ENCODE results near the gene SPIB.

SPIB gene

DNA sequence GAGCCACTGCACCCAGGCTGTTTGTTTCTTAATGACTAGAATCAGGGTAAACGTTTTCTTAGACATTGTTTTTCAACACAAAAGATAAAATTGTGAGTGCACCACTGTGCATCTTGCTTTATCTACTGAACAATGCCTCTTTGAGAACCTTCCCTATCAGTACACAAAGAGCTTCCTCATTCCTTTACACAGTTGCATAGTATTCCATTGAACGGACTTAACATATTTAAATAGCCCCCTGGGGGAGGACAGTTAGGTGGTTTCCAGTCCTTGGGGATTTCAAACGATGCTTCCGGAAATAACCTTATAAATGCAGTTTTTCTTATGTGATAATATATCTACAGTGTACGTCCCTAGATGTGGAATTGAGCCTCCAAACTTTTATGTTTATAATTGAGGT is 26.0 kb upstream of the SPIB start:
- no peak for DNase-seq (ENCODE audit: low read depth)

DNA sequence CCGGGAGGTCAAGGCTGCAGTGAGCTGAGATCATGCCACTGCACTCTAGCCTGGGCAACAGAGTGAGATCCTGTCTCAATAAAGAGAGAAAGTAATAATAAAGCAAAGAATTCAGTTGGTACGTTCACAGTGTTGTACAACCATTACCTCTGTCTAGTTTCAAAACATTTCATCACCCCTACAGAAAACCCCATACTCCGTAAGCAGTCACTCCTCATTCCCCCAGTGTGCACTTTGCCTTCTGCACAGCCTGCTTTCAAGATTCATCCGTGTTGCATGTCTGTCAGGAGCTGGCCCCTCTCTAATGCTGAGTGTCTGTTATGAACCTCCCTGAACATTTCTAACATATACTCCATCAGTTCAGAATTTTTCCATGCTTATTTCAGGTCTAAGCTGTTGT is 25.1 kb upstream of the SPIB start:
- no peak for DNase-seq (ENCODE audit: low read depth)

DNA sequence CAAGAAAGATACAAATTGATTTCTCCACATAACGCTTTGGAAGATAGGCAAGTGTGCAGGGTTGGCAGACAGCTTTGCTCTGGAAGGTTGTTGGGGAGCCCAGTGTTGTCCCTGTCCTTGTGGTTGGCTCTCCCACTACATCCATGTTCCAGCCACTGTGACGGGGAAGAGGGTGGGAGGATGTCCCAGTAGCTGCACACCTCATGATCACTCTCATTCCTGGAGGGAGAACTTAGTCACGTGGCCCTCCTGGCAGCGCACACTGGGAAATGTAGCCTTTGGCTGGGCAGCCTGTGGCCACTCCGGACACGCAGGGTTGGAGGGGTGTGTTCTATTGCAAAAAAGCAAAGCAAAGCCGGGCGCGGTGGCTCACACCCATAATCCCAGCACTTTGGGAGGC is 24.7 kb upstream of the SPIB start:
- no peak for DNase-seq (ENCODE audit: low read depth)

DNA sequence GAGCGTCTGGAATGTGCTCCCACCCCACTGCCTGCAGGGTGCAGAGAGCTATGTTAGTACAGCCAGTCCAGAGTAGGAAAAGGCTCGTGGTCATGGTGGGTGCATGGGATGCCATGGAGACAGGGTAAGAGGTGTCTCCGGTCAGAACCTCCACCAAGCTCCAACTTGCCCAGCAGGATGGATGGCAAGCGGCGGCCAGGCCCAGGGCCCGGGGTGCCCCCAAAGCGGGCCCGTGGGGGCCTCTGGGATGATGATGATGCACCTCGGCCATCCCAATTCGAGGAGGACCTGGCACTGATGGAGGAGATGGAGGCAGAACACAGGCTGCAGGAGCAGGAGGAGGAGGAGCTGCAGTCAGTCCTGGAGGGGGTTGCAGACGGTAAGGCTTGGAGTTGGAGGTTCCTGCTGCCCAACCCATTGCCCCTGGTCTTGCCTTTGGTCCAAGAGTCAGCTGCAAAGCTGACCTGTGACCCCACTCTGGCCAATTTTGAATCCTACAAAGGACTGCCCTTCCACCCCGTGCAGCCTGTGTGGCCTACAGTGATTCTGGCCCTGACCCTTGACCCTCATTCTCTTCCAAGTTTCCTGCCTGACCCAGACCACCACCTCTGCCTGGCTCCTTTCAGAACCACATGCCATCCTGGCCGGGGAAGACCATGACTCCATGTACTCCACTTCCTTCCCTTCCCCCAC is 19.9 kb upstream of the SPIB start:
- DNase-seq (ENCODE audit: low read depth), result no peak

DNA sequence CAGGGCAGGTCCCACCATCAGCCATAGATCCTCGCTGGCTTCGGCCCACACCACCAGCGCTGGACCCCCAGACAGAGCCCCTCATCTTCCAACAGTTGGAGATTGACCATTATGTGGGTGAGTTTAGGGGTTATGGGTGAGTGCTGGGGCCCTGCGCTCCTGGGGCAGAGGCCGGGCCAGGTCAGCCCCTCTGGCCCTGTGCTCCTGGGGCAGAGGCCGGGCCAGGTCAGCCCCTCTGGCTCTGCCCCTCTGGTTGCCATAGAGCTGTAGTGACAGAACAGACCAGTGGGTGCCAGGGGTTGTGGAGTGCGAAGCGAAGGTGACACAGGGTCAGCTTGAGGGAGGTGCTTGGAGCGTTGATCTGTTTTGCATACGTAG is 19.4 kb upstream of the SPIB start:
- no peak for DNase-seq (ENCODE audit: low read depth)

DNA sequence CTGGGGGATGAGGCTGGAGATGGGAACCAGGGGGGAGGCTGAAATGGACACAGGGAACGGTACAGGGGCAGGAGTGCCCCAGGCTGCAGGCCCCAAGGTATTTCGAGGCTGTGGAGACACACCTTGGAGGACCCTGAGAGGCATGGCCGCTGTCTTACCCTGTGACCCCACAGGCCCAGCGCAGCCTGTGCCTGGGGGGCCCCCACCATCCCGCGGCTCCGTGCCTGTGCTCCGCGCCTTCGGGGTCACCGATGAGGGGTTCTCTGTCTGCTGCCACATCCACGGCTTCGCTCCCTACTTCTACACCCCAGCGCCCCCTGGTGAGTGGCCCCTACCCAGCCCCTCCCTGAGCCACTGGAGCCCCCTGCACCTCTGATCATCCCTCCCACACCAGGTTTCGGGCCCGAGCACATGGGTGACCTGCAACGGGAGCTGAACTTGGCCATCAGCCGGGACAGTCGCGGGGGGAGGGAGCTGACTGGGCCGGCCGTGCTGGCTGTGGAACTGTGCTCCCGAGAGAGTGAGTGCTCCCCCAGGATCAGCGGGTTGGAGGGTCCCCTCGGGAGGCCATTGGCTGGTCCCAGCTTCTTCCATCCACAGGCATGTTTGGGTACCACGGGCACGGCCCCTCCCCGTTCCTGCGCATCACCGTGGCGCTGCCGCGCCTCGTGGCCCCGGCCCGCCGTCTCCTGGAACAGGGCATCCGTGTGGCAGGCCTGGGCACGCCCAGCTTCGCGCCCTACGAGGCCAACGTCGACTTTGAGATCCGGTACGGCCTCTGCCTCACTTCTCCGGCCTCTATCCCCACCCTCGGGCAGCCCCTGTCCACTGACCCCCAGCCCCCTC is 16.9 kb upstream of the SPIB start:
- DNase-seq (ENCODE audit: low read depth), result no peak

DNA sequence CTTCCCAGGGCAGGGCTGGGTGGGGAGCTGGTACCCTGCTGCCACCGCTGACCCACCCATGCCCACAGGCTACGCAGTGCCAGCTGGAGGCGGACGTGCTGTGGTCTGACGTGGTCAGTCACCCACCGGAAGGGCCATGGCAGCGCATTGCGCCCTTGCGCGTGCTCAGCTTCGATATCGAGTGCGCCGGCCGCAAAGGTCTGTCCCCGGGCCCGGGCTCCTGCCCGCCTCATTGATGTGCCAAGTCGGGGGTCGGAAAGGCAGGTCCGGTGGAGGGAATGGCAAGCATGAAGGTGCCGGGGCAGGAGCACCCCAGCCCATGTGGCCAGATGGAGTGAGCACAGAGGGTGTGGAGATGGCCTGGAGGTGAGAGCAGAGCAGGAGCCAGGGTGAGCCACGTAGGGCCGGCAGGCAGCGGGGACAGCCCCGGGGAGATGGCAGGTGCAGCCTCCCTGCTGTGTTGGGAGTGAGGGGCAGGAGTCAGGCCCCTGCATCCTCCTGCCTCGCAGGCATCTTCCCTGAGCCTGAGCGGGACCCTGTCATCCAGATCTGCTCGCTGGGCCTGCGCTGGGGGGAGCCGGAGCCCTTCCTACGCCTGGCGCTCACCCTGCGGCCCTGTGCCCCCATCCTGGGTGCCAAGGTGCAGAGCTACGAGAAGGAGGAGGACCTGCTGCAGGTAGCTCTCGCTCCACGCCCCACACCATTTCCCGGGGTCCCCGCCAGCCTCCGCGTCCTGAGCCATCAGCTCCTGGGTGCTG is 16.0 kb upstream of the SPIB start:
- DNase-seq (ENCODE audit: low read depth), result no peak

DNA sequence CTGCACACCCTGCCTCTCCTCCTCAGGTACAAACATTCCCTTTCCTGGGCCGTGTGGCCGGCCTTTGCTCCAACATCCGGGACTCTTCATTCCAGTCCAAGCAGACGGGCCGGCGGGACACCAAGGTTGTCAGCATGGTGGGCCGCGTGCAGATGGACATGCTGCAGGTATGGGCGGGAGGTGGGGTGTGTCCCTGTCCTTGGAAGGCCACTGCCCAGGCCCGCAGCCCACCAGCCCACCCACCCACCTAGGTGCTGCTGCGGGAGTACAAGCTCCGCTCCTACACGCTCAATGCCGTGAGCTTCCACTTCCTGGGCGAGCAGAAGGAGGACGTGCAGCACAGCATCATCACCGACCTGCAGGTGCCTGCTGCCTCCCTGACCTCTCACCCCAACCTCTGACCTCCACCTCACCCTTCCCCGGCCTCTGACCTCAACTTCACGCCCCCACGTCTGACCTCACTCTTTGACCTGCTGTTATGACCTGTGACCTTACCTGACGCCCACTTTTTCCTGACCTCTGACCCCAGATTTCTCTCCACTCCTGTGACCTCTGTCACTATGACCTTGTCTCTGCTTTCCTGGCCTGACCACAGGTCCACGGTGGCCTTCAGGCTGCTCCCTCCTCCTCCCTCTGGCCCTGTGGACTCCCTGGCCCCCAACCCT is 12.4 kb upstream of the SPIB start:
- no peak for DNase-seq (ENCODE audit: low read depth)

DNA sequence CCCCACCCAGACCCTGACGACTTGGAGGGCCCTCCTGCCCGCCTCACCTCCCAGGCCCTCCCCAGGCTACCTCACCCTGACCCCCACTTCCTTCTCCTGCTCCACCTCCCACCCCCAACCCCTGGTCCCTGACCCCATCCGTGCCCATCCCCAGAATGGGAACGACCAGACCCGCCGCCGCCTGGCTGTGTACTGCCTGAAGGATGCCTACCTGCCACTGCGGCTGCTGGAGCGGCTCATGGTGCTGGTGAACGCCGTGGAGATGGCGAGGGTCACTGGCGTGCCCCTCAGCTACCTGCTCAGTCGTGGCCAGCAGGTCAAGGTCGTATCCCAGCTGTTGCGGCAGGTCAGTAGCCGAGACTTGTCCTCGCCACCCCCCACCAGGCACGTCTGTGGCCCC is 11.9 kb upstream of the SPIB start:
- DNase-seq (ENCODE audit: low read depth), result no peak

DNA sequence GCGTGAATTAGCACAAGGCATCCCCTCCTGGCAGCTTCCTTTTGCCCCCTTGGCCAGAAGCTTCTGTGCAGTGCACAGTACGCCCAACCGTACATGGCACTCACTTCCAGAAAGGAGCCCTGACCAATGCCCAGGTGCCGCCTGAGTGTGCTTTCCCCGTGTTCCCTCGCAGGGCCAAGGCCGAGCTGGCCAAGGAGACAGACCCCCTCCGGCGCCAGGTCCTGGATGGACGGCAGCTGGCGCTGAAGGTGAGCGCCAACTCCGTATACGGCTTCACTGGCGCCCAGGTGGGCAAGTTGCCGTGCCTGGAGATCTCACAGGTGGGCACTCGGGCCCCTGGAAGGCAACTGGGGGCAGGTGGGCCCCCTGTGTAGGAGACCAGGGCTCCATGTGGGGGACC is 9.4 kb upstream of the SPIB start:
- DNase-seq (ENCODE audit: low read depth), result no peak

DNA sequence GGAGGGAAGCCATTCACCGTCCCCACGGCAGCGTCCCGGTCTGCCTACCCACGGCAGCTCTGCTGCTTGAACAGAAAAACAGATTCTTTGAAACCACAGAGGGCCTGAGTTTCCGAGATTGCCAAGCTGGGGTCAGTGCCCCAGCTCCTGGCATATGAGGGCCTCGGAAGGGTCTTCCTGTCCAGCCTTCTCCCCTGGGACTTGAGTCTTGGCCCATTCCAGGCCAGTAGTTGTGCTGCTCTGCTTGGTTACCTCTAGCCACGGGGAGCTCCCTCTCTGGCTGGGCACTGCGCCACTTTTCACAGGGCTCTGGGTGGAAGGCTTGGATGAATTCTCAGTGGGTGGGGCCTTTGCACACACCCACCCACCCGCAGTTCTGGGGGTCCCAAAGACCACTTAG is 8.6 kb upstream of the SPIB start:
- no peak for DNase-seq (ENCODE audit: low read depth)

DNA sequence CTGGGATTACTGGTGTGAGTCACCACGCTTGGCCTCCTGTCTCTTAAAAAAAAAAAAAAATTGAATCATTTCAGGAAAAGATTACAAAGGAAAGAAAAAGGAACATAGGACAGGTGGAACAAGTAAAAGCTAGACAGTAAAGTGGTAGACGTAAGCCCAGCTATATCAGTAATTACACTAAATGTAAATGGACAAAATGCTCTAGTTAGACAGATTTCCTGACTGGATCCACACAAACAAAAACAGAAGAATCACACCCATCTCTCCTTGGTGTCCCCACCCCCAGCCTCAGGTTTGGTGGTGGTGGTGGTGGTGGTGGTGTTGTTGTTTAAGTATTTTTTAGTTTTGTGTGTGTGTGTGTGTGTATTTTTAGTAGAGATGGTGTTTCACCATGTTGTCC is 6.3 kb upstream of the SPIB start:
- no peak for DNase-seq (ENCODE audit: low read depth)

DNA sequence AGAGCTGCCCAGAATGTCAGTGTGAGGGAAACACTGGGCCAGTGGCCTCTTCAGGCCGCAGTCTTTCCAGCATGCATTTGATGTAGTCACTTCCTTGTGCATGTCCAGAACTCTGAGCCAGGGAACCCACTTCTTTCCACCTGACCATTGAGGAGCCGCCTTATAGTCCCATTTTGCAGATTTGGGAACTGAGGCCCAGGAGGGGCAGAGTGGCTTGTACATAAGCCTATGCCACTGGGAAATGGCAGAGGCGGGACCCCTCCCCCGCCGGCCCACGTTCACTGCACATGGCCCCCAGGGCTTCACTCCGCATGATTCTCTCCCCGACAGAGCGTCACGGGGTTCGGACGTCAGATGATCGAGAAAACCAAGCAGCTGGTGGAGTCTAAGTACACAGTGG is 5.6 kb upstream of the SPIB start:
- no peak for DNase-seq (ENCODE audit: low read depth)

DNA sequence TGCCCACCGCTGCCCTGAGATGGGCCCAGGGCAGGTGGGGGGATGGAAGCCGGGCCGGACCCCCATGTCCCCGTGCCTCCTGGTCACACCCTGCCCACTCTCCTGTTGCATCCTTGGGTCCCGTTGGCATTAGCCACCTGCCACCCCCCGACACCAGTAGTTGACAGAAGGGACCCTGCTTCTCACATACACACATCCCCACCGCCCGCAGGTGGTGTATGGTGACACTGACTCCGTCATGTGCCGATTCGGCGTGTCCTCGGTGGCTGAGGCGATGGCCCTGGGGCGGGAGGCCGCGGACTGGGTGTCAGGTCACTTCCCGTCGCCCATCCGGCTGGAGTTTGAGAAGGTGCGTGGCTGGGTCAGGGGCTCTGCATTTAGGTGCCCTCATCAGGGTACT is 5.2 kb upstream of the SPIB start:
- no peak for DNase-seq (ENCODE audit: low read depth)

DNA sequence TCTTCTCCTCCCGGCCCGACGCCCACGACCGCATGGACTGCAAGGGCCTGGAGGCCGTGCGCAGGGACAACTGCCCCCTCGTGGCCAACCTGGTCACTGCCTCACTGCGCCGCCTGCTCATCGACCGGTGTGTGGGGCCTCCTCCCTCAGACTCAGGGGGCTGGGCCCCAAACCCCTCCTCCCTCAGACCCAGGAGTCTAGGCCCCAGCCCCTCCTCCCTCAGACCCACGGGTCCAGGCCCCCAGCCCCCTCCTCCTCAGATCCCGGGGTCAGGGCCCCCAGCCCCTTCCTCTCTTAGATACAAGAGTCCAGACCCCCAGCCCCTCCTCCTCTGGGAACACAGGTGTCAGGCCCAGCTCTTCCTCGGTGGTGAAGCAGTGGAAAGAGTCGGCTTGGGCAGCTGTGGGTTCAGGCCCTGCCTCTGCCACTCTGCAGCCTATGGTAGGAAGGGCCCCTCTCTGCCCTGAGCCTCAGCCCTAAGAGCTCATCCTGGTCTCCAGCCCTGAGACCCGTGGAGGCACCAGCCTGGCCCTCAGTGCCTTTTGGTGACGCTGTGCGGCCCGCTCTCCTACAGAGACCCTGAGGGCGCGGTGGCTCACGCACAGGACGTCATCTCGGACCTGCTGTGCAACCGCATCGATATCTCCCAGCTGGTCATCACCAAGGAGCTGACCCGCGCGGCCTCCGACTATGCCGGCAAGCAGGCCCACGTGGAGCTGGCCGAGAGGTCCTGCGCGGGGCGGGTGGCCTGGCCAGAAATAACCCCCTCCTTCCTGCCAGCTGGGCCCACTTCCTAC is 3.7 kb upstream of the SPIB start:
- peak; percentile 12 for DNase-seq (ENCODE audit: low read depth)

DNA sequence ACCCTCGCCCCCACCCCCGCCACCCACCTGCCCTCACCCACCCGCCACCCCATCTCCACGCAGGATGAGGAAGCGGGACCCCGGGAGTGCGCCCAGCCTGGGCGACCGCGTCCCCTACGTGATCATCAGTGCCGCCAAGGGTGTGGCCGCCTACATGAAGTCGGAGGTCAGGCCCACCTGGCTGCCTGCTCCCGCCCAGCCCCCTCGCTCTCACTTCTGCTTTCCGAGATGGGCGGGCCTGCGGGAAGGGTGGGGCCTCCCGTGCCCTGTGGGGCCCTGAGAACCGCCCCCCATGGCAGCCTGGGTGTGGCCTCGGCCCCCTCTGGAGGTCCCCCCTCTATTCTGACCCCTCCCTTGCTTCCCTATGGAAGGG is 3.1 kb upstream of the SPIB start:
- DNase-seq (ENCODE audit: low read depth), result no peak

DNA sequence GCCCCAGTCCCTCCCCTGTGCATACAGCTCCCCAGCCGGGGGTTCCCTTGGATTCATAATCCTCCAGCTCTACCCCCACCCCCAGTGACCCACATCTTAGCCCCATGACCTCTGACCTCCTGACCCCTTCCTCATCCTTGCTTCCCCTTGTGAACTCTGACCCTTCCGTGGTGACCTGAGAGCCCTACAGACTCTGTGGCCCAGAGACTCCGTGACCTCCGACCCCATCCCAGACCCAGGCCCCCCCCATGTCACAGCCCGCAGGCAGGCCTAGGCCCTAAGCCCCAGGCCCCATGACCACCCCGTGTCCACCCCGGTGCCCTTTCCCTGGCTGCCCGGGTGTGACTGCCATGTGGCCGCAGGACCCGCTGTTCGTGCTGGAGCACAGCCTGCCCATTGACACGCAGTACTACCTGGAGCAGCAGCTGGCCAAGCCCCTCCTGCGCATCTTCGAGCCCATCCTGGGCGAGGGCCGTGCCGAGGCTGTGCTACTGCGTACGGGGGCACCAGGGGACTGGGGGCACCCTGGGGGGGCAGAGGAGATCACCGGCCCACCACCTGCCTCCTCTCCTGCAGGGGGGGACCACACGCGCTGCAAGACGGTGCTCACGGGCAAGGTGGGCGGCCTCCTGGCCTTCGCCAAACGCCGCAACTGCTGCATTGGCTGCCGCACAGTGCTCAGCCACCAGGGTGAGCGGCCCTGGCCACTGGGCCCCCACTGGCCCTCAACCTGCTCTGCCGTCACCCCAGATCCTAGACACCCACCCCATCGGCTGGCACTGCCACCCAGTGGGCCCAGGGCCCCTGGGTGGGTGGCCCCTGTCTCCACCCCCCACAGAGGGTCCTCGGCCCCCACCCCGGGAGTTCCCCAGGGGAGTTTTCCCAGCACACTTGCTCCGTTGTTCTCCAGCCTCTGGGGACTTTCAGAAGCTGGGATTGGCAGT is 2.4 kb upstream of the SPIB start:
- DNase-seq (ENCODE audit: low read depth), result no peak

DNA sequence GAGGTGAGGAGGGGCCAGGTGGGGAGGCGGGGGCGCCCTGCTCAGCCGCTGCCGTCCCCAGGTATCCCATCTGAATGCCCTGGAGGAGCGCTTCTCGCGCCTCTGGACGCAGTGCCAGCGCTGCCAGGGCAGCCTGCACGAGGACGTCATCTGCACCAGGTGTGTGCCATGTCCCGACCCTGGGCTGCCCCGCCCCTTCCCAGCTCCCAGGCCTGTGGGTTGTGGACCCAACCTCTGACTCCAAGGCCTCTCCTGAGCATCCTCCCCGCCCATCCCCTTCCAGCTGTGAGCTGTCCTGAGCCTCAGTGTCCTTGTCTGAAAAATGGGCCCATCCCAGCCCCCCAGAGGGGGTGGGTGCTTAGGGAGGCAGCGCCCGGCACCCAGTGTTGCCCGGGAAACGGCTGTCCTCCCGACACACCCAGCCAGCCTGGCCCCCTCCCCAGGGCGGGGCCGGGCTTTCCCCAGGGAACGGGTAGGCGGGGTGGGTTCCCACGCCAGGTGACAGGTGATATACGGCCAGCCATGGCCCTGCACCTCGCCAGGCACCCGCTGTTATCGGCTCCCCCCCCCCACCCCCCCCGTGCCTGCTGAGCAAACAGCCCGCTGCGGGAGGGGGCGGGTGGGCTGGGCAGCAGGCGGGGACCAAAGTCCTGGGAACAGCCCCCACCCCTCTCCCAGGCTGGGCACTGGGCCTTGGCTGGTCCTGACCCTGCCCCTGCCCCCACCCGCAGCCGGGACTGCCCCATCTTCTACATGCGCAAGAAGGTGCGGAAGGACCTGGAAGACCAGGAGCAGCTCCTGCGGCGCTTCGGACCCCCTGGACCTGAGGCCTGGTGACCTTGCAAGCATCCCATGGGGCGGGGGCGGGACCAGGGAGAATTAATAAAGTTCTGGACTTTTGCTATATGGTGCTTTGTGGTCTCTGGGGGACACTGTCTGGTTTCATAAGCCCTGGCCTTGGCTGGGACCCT is 1.3 kb upstream of the SPIB start:
- no peak for DNase-seq (ENCODE audit: low read depth)

DNA sequence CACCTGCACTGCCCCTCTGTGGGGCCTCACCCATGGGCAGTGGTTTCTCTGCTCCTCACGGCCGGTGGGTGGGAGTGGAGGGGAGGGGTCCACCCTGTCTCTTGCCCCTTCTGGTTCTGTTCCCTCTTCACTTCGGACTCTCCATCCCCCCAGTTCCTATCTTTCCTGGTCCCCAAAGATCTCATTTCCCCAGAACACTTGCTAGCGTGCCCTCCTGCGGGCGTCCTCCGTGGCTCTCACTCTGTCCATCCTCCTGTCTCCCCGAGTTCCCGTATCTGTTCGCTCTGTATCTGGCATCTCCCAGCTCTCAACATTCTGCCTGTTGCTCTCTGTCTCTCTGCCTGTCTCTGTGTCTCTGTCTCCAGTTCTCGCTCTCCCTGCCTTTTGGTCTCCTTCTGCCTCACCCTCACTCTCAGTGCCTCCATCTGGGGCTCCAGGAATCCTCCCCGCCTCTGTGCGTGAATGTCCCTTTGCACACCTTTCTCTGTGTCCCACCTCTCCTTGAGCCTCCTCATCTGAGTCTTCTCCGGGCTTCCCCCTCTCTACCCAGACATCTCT is 363 bp downstream of the SPIB start:
- no peak for DNase-seq (ENCODE audit: low read depth)
